Endothelial cell of umbilical vein (primary cell): ENCODE measurements around the gene ARMH1. TPM values are rescaled to one million over a fixed set of nuclear protein-coding genes. Genes with fewer than 3 reads are reported as not detected.

ENCODE experiments used
- BruUV-seq: library from RNA; stranded (reverse); fragments of 400-500 nt; replicated peaks from 2 replicates; lab custom pipeline; 2021; lab: Mats Ljungman, UMichigan
- CTCF ChIA-PET: fragments of 300-600, 350-600 bp; sonication (Branson Sonifier 250); formaldehyde crosslinking; loops from one replicate; lab custom pipeline; 2021; ENCODE audit warnings: antibody characterized with exemption, inconsistent platforms; lab: Charles Lee
- POLR2A ChIA-PET: fragments of 300-600, 350-600 bp; sonication (Branson Sonifier 250); formaldehyde crosslinking; loops from one replicate; lab custom pipeline; 2021; ENCODE audit warnings: antibody characterized with exemption, inconsistent platforms; lab: Charles Lee
- DNase-seq: peaks from one replicate; pipeline ENCODE4 v3.0.0-alpha.2; 2011; ENCODE audit warnings: low read depth, low spot score
- FAIRE-seq: peaks from 2 replicates; lab custom pipeline; 2011; peaks lifted over from hg19 to GRCh38; lab: Jason Lieb, UNC
- H2AFZ ChIP-seq: 2 replicates; pipeline ENCODE4 v1.6.0; 2012; ENCODE audit warnings: low read depth, low read length, control low read depth, inconsistent platforms
- H3K27ac ChIP-seq: 2 replicates; pipeline ENCODE4 v1.5.1; 2011; ENCODE audit warnings: low read depth, mild to moderate bottlenecking, control low read depth, low read length, moderate library complexity; ENCODE audit not compliant: insufficient read depth
- H3K27me3 ChIP-seq, 2 experiments: 2 replicates each; pipeline versions ENCODE4 v1.6.0 to v1.6.1; 2011; ENCODE audit warnings: low read length in 2 of 2, mixed read lengths in 1 of 2; ENCODE audit not compliant: control insufficient read depth in 2 of 2, insufficient read depth in 2 of 2
- H3K36me3 ChIP-seq, 2 experiments: 2 replicates in 1 of 2; 3 replicates in 1 of 2; pipeline ENCODE4 v1.5.1; 2011; ENCODE audit warnings: low read length in 2 of 2, mild to moderate bottlenecking in 1 of 2, moderate library complexity in 1 of 2; ENCODE audit not compliant: control insufficient read depth in 2 of 2, insufficient read depth in 2 of 2; ENCODE audit errors: extremely low read depth in 1 of 2
- H3K4me1 ChIP-seq: 3 replicates; pipeline ENCODE4 v1.5.1; 2011; ENCODE audit warnings: mild to moderate bottlenecking, low read length; ENCODE audit not compliant: control insufficient read depth, insufficient read depth; ENCODE audit errors: extremely low read depth
- H3K4me2 ChIP-seq: 2 replicates; pipeline ENCODE4 v1.6.1; 2011; ENCODE audit warnings: low read length, control low read depth, mixed read lengths; ENCODE audit not compliant: insufficient read depth
- H3K4me3 ChIP-seq, 3 experiments: fragments of 200-600 bp in 1 of 3; sonication (generic), shearing (Covaris generic) in 1 of 3; replicated peaks in 1 of 3; 2 replicates each; pipeline ENCODE4 v1.5.1; 2011 to 2016; ENCODE audit warnings: control low read depth in 3 of 3, low read length in 3 of 3, mild to moderate bottlenecking in 2 of 3, inconsistent platforms in 1 of 3, low read depth in 1 of 3, moderate library complexity in 1 of 3; ENCODE audit not compliant: insufficient read depth in 1 of 3
- H3K79me2 ChIP-seq: 2 replicates; pipeline ENCODE4 v1.6.0; 2012; ENCODE audit warnings: low read length, inconsistent platforms; ENCODE audit not compliant: control insufficient read depth, insufficient read depth
- H3K9ac ChIP-seq: replicated peaks from 2 replicates; pipeline ENCODE3; 2011; ENCODE audit warnings: low read length, control low read depth; ENCODE audit not compliant: insufficient read depth; ENCODE audit errors: extremely low read depth
- H3K9me1 ChIP-seq: replicated peaks from 3 replicates; pipeline ENCODE4 v1.6.0; 2011; ENCODE audit warnings: mild to moderate bottlenecking, low read length; ENCODE audit not compliant: control insufficient read depth, insufficient read depth; ENCODE audit errors: extremely low read depth
- H3K9me3 ChIP-seq: replicated peaks from 2 replicates; pipeline ENCODE4 v1.5.1; 2012; ENCODE audit warnings: low read length, inconsistent platforms; ENCODE audit not compliant: control insufficient read depth, insufficient read depth
- H4K20me1 ChIP-seq: replicated peaks from 2 replicates; pipeline ENCODE3; 2011; ENCODE audit warnings: mild to moderate bottlenecking, low read length; ENCODE audit not compliant: control insufficient read depth, insufficient read depth; ENCODE audit errors: extremely low read depth
- CTCF ChIP-seq, 2 donors: IDR thresholded peaks; 1 replicate in 1 of 2; 2 replicates in 1 of 2; pipeline ENCODE4 v1.5.1; 2011; ENCODE audit warnings: low read length in 2 of 2, mild to moderate bottlenecking in 2 of 2, moderate library complexity in 2 of 2, control low read depth in 1 of 2, inconsistent platforms in 1 of 2, low read depth in 1 of 2; ENCODE audit not compliant: insufficient read depth in 1 of 2; ENCODE audit errors: extremely low read depth in 1 of 2
- EZH2 ChIP-seq: IDR thresholded peaks from 2 replicates; pipeline ENCODE4 v1.6.1; 2012; ENCODE audit warnings: borderline replicate concordance, low read depth, mild to moderate bottlenecking, moderate library complexity, low read length, inconsistent platforms; ENCODE audit not compliant: severe bottlenecking
- FOS ChIP-seq: IDR thresholded peaks from 2 replicates; pipeline ENCODE4 v1.6.1; 2011; ENCODE audit warnings: mild to moderate bottlenecking, low read length, moderate library complexity, borderline replicate concordance; ENCODE audit not compliant: insufficient read depth
- GATA2 ChIP-seq: IDR thresholded peaks from 2 replicates; pipeline ENCODE4 v1.7.0; 2011; ENCODE audit warnings: low read depth, mild to moderate bottlenecking, moderate library complexity, mixed read lengths, low read length; ENCODE audit not compliant: insufficient read length, insufficient read depth
- JUN ChIP-seq: IDR thresholded peaks from 2 replicates; pipeline ENCODE4 v1.6.1; 2011; ENCODE audit warnings: borderline replicate concordance, low read depth; ENCODE audit not compliant: insufficient read length, insufficient read depth
- MAX ChIP-seq: IDR thresholded peaks from 2 replicates; pipeline ENCODE4 v1.6.1; 2011; ENCODE audit not compliant: insufficient read depth, insufficient read length
- MYC ChIP-seq: IDR thresholded peaks from one replicate; pipeline ENCODE4 v1.6.1; 2011; ENCODE audit warnings: mild to moderate bottlenecking, low read depth, low read length
- POLR2A ChIP-seq: IDR thresholded peaks from 2 replicates; pipeline ENCODE4 v1.6.1; 2012; ENCODE audit warnings: low read depth, mild to moderate bottlenecking, control low read depth, low read length
- POLR2AphosphoS5 ChIP-seq: IDR thresholded peaks from 2 replicates; pipeline ENCODE4 v1.6.1; 2012; ENCODE audit warnings: low read depth, mild to moderate bottlenecking, control low read depth, low read length, moderate library complexity; ENCODE audit not compliant: insufficient read depth
- dilution Hi-C: fragments of 300-500 bp; cut with MboI; formaldehyde crosslinking; loops from one replicate; pipeline ENCODE4 v1.15.0; 2019; ENCODE audit warnings: low sequenced_read_pairs; ENCODE audit not compliant: extremely low pct_ligation_motif_present
- intact Hi-C: fragments of 100-400 bp; cut with micrococcal nuclease; formaldehyde crosslinking; loops from one replicate; pipeline ENCODE4 v1.10.0; 2022
- polyA plus RNA-seq, 4 experiments: library from polyadenylated mRNA; depleted of rRNA in 3 of 4; stranded (reverse) in 3 of 4; unstranded in 1 of 4; fragments of >200 nt; gene quantifications; 2 replicates each; pipeline versions ENCODE4 v1.2.1 to v1.2.3, GENCODE V29; 2011 to 2012; ENCODE audit warnings: missing spikeins in 1 of 4
- total RNA-seq: library from RNA; stranded (reverse); gene quantifications from 2 replicates; pipeline ENCODE4 v1.2.3, GENCODE V29; 2021

Gene ARMH1
- total and polyA plus RNA-seq, 2 donors (not counting 3 experiments of a cell fraction or from before 2014, with no cell fraction given): 0.17 TPM; not detected in 1

GRCh38 chr1:44672254-44672955 is 2.1 kb upstream of the ARMH1 start:
- H2AFZ ChIP-seq: peak overlapping the region; percentile 73
- peaks cover 41% of the 10 kb centered on the region for H3K4me1 ChIP-seq
- no TSS peak for BruUV-seq
- H3K27me3 ChIP-seq: no peaks in the 10 kb centered on the region
- H3K9me1 ChIP-seq: no peaks in the 10 kb centered on the region
- no peaks in the 10 kb centered on the region for H4K20me1 ChIP-seq
- TF ChIP-seq CTCF (IDR thresholded peaks at IDR 0.05; ENCODE audit: extremely low read depth in 1 of 2, insufficient read depth in 1 of 2, low read depth in 1 of 2, low read length in 2 of 2): no peak
- TF ChIP-seq EZH2: no peak
- TF ChIP-seq JUN: peak; percentile 46
- TF ChIP-seq MAX: no peak
- TF ChIP-seq POLR2A: no peak
- TF ChIP-seq POLR2AphosphoS5: peak; percentile 79
- TF ChIP-seq GATA2: no peak
- no peak for TF ChIP-seq MYC
- TF ChIP-seq FOS: peak; percentile 79
- no peaks in the 10 kb centered on the region for H3K9me3 ChIP-seq
- no peaks in the 10 kb centered on the region for H3K79me2 ChIP-seq
- POLR2A ChIA-PET: interaction anchor here (0.6 kb wide), 1 partner anchor 80 kb away, joined by 6 read pairs; no protein-coding TSS in a partner anchor
- H3K27ac ChIP-seq: peak overlapping the region; percentile 52
- intact Hi-C loops: no loop called here
- CTCF ChIA-PET: interaction anchor here (1.1 to 3.2 kb wide), 2 partner anchors 17 to 20 kb away, joined by 8 to 27 read pairs; no protein-coding TSS in a partner anchor
- H3K4me3 ChIP-seq: no peak overlapping the region
- DNase-seq (peak; percentile 75), FAIRE-seq (peak; percentile 97)
- no peaks in the 10 kb centered on the region for H3K36me3 ChIP-seq
- H3K9ac ChIP-seq: peak overlapping the region; percentile 14
- dilution Hi-C loops: no loop called here
- H3K4me2 ChIP-seq: peak overlapping the region; percentile 57
